HCT116 (cell line): ENCODE measurements around the gene APBB1IP. TPM values are rescaled to one million over a fixed set of nuclear protein-coding genes. Genes with fewer than 3 reads are reported as not detected.

Experiments
- ATAC-seq: fragments of 200-7000 bp; cut with Tn5 transposase; 2 replicates; pipeline ENCODE4 v1.9.1; 2020; ENCODE audit warnings: mild to moderate bottlenecking, moderate library complexity
- BruUV-seq: library from RNA; stranded (reverse); fragments of 400-500 nt; replicated peaks from 2 replicates; lab custom pipeline; 2021; lab: Mats Ljungman, UMichigan
- CTCF ChIA-PET: fragments of 300-600 bp; sonication (Branson Sonifier 250); formaldehyde crosslinking; loops from one replicate; lab custom pipeline; 2021; ENCODE audit warnings: antibody characterized with exemption; lab: Charles Lee
- POLR2A ChIA-PET: fragments of 300-600, 350-600 bp; sonication (Branson Sonifier 250); formaldehyde crosslinking; loops from one replicate; lab custom pipeline; 2021; ENCODE audit warnings: antibody characterized with exemption; lab: Charles Lee
- RAD21 ChIA-PET, 2 experiments: fragments of 300-600 bp; sonication (Branson Sonifier 250); formaldehyde crosslinking; loops; one replicate each; lab custom pipeline; 2023; ENCODE audit warnings: low total read pairs in 2 of 2; ENCODE audit not compliant: uncharacterized antibody in 2 of 2, unreplicated experiment in 2 of 2, low non-redundant PET in 1 of 2; lab: Charles Lee
- DNase-seq: peaks from one replicate; pipeline ENCODE4 v3.0.0-alpha.2; 2010; ENCODE audit warnings: low read depth, low spot score
- H2AFZ ChIP-seq: fragments of 200-600 bp; shearing (Covaris generic), sonication (generic); 2 replicates; pipeline ENCODE4 v1.6.1; 2017; ENCODE audit warnings: low read depth, mixed run types, mixed read lengths, antibody characterized with exemption, low read length; ENCODE audit not compliant: poor library complexity, severe bottlenecking
- H3K27ac ChIP-seq: 2 replicates; pipeline ENCODE4 v1.5.1; 2012; ENCODE audit warnings: low read depth, low read length
- H3K27me3 ChIP-seq: fragments of 200-600 bp; sonication (generic); 2 replicates; pipeline ENCODE4 v1.6.1; 2016; ENCODE audit warnings: mixed run types, low read length, mixed read lengths; ENCODE audit not compliant: insufficient read depth
- H3K36me3 ChIP-seq, 2 experiments: fragments of 200-500 bp in 1 of 2; fragments of 200-600 bp in 1 of 2; sonication (Bioruptor generic) in 1 of 2; sonication (generic) in 1 of 2; 2 replicates each; pipeline versions ENCODE4 v1.5.1 to v1.6.1; 2014 to 2016; ENCODE audit warnings: low read length in 2 of 2, inconsistent platforms in 1 of 2, mixed read lengths in 1 of 2, mixed run types in 1 of 2; ENCODE audit not compliant: insufficient read depth in 2 of 2, control insufficient read depth in 1 of 2
- H3K4me1 ChIP-seq, 2 experiments: fragments of 200-600 bp in 1 of 2; sonication (generic) in 1 of 2; 2 replicates each; pipeline versions ENCODE4 v1.5.1 to v1.6.1; 2012 to 2017; ENCODE audit warnings: low read length in 2 of 2, inconsistent platforms in 1 of 2, mild to moderate bottlenecking in 1 of 2, mixed read lengths in 1 of 2, mixed run types in 1 of 2, moderate library complexity in 1 of 2; ENCODE audit not compliant: insufficient read depth in 2 of 2, control insufficient read depth in 1 of 2
- H3K4me2 ChIP-seq: fragments of 200-600 bp; sonication (generic); 2 replicates; pipeline ENCODE4 v1.6.1; 2017; ENCODE audit warnings: mixed run types, low read length, mixed read lengths
- H3K4me3 ChIP-seq, 2 experiments: fragments of 200-600 bp in 1 of 2; sonication (generic) in 1 of 2; replicated peaks in 1 of 2; 2 replicates each; pipeline ENCODE4 v1.5.1; 2011 to 2016; ENCODE audit warnings: low read length in 2 of 2, control low read depth in 1 of 2, low read depth in 1 of 2, mild to moderate bottlenecking in 1 of 2, mixed read lengths in 1 of 2, mixed run types in 1 of 2
- H3K79me2 ChIP-seq: fragments of 200-600 bp; sonication (generic); 2 replicates; pipeline ENCODE4 v1.6.1; 2017; ENCODE audit warnings: mild to moderate bottlenecking, mixed run types, low read length, moderate library complexity, mixed read lengths; ENCODE audit not compliant: insufficient read depth
- H3K9ac ChIP-seq: fragments of 200-600 bp; sonication (generic); 2 replicates; pipeline ENCODE4 v1.6.1; 2016; ENCODE audit warnings: low read length, mixed read lengths
- H3K9me2 ChIP-seq: fragments of 200-600 bp; sonication (generic), shearing (Covaris generic); 2 replicates; pipeline ENCODE4 v1.6.1; 2017; ENCODE audit warnings: mixed run types, mild to moderate bottlenecking, moderate library complexity; ENCODE audit not compliant: insufficient read depth
- H3K9me3 ChIP-seq, 2 experiments: fragments of 200-500 bp in 1 of 2; fragments of 200-600 bp in 1 of 2; sonication (Bioruptor generic) in 1 of 2; sonication (generic) in 1 of 2; 2 replicates each; pipeline ENCODE4 v1.6.1; 2014 to 2017; ENCODE audit warnings: low read length in 2 of 2, mixed read lengths in 2 of 2, inconsistent platforms in 1 of 2, low read depth in 1 of 2, mild to moderate bottlenecking in 1 of 2, mixed run types in 1 of 2, moderate library complexity in 1 of 2; ENCODE audit not compliant: control insufficient read depth in 1 of 2, insufficient read depth in 1 of 2
- H4K20me1 ChIP-seq: fragments of 200-600 bp; sonication (generic), shearing (Covaris generic); 2 replicates; pipeline ENCODE4 v1.6.1; 2017; ENCODE audit warnings: mixed run types, mild to moderate bottlenecking, moderate library complexity; ENCODE audit not compliant: insufficient read depth
- ELF1 ChIP-seq: IDR thresholded peaks from 2 replicates; pipeline ENCODE4 v1.6.1; 2012; ENCODE audit warnings: low read depth, borderline replicate concordance
- EZH2 ChIP-seq: fragments of 200-600 bp; sonication (generic); IDR thresholded peaks from 2 replicates; pipeline ENCODE4 v1.6.1; 2017; ENCODE audit warnings: antibody characterized with exemption, mixed run types
- EZH2phosphoT487 ChIP-seq: fragments of 200-600 bp; IDR thresholded peaks from 2 replicates; pipeline ENCODE4 v1.6.1; 2018; ENCODE audit warnings: antibody characterized with exemption, borderline replicate concordance
- JUND ChIP-seq: IDR thresholded peaks from 2 replicates; pipeline ENCODE4 v1.6.1; 2012
- POLR2A ChIP-seq: IDR thresholded peaks from 2 replicates; pipeline ENCODE4 v1.7.0; 2011; ENCODE audit warnings: borderline replicate concordance; ENCODE audit not compliant: insufficient read depth, insufficient read length; ENCODE audit errors: extremely low read depth
- SIN3A ChIP-seq: IDR thresholded peaks from 2 replicates; pipeline ENCODE4 v1.6.1; 2012; ENCODE audit warnings: low read depth
- SRF ChIP-seq: IDR thresholded peaks from 2 replicates; pipeline ENCODE4 v1.6.1; 2012; ENCODE audit warnings: low read depth
- TCF7L2 ChIP-seq: IDR thresholded peaks from 2 replicates; pipeline ENCODE4 v1.7.0; 2011; ENCODE audit warnings: borderline replicate concordance, inconsistent platforms; ENCODE audit not compliant: insufficient read depth, insufficient read length; ENCODE audit errors: extremely low read depth
- YY1 ChIP-seq: IDR thresholded peaks from 2 replicates; pipeline ENCODE4 v1.6.1; 2011; ENCODE audit warnings: low read length, low read depth, moderate library complexity, mild to moderate bottlenecking; ENCODE audit not compliant: insufficient replicate concordance; ENCODE audit errors: extremely low read depth
- ZFX ChIP-seq: fragments of 450-650 bp; IDR thresholded peaks from 2 replicates; pipeline ENCODE4 v1.6.1; 2017
- ZNF274 ChIP-seq: fragments of 200-500 bp; sonication (Bioruptor generic); IDR thresholded peaks from 2 replicates; pipeline ENCODE4 v1.6.1; 2014; ENCODE audit warnings: mild to moderate bottlenecking, low read depth, low read length, inconsistent platforms
- intact Hi-C: fragments of 100-400 bp; cut with micrococcal nuclease; formaldehyde crosslinking; loops from 2 replicates; pipeline ENCODE4 v1.10.0; 2022
- total RNA-seq: library from RNA; stranded (reverse); gene quantifications from one replicate; pipeline ENCODE4 v1.2.1, GENCODE V29; 2021; ENCODE audit not compliant: unreplicated experiment
- TF ChIP-seq, protein P1 (sequence below): IDR thresholded peaks from 2 replicates; pipeline ENCODE4 v1.6.1; 2012
- TF ChIP-seq, protein P2 (sequence below), 3 experiments: fragments of 200-600 bp in 1 of 3; sonication (generic) in 1 of 3; IDR thresholded peaks in 2 of 3; conservative IDR thresholded peaks in 1 of 3; 2 replicates each; pipeline ENCODE4 v1.5.1; 2012 to 2017; ENCODE audit warnings: low read depth in 2 of 3, low read length in 2 of 3, antibody characterized with exemption in 1 of 3, borderline replicate concordance in 1 of 3, control low read depth in 1 of 3, mild to moderate bottlenecking in 1 of 3, mixed read lengths in 1 of 3, mixed run types in 1 of 3, moderate library complexity in 1 of 3; ENCODE audit not compliant: insufficient read depth in 1 of 3

The APBB1IP gene
- total RNA-seq, 1 experiment from 2014 or later, result 0.27 TPM

DNA sequence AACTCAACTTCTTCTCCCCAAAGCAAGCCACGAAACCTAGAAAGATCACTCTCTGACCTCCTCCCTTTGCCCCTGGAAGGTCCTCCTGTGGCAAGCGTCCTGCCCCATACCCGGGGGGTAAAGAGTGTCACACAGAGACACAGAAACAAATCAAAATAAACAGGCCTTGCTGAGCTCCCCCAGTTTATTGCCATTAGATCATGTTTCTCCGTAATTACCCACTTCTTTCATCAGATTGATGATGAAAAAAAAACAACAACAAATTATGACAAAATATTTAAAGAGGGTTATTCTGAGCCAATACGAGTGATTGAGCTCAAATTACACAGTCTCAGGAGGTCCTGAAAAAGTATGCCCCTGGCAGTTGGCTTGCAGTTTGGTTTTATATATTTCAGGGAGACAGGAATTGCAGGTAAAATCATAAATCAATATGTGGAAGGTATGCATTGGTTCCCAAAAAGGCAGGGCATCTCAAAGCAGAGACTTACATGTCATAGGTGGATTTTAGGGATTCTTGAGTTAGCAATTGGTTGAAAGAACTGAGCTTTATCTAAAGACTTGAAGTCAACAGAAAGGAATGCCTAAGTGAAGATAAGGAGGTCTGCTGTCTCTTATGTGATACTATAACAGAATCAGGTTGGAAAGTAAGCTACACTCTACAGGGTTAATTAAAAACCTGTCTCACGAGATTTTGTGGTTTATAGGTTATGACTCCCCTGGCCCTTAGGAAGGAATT lies 86.2 kb downstream of the APBB1IP start:
- TF ChIP-seq YY1 (no peak), SRF (no peak), POLR2A (no peak), TCF7L2 (no peak), EZH2phosphoT487 (no peak), JUND (no peak), ELF1 (no peak), EZH2 (no peak), ZNF274 (no peak), SIN3A (no peak), ZFX (no peak)
- TF ChIP-seq, protein P1, sequence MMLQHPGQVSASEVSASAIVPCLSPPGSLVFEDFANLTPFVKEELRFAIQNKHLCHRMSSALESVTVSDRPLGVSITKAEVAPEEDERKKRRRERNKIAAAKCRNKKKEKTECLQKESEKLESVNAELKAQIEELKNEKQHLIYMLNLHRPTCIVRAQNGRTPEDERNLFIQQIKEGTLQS, result no peak
- TF ChIP-seq, protein P2, sequence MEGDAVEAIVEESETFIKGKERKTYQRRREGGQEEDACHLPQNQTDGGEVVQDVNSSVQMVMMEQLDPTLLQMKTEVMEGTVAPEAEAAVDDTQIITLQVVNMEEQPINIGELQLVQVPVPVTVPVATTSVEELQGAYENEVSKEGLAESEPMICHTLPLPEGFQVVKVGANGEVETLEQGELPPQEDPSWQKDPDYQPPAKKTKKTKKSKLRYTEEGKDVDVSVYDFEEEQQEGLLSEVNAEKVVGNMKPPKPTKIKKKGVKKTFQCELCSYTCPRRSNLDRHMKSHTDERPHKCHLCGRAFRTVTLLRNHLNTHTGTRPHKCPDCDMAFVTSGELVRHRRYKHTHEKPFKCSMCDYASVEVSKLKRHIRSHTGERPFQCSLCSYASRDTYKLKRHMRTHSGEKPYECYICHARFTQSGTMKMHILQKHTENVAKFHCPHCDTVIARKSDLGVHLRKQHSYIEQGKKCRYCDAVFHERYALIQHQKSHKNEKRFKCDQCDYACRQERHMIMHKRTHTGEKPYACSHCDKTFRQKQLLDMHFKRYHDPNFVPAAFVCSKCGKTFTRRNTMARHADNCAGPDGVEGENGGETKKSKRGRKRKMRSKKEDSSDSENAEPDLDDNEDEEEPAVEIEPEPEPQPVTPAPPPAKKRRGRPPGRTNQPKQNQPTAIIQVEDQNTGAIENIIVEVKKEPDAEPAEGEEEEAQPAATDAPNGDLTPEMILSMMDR (IDR thresholded peaks at IDR 0.05 in 2 of 3, conservative IDR thresholded peaks at IDR 0.05 in 1 of 3; ENCODE audit: borderline replicate concordance in 1 of 3, insufficient read depth in 1 of 3, low read depth in 2 of 3, low read length in 2 of 3), result no peak

More for the DNA sequence above, 86.2 kb downstream of the APBB1IP start:
- H3K4me1 ChIP-seq, result no peaks in the 10 kb centered on the region
- BruUV-seq, result no TSS peak
- H3K4me3 ChIP-seq, result no peak overlapping the region
- no peak overlapping the region for H2AFZ ChIP-seq
- no peak overlapping the region for H3K9ac ChIP-seq
- H3K9me2 ChIP-seq, result no peaks in the 10 kb centered on the region
- DNase-seq (no peak), ATAC-seq (no peak)
- ChIA-PET RAD21 (no interaction called here), POLR2A (no interaction called here), CTCF (interaction anchor here (2.0 kb wide), 1 partner anchor 10 kb away, joined by 13 read pairs; no protein-coding TSS in a partner anchor)
- H3K79me2 ChIP-seq, result no peaks in the 10 kb centered on the region
- no peaks in the 10 kb centered on the region for H4K20me1 ChIP-seq
- H3K36me3 ChIP-seq, result no peaks in the 10 kb centered on the region
- no peaks in the 10 kb centered on the region for H3K27me3 ChIP-seq
- H3K27ac ChIP-seq, result no peak overlapping the region
- intact Hi-C loops, result no loop called here
- no peaks in the 10 kb centered on the region for H3K9me3 ChIP-seq
- no peak overlapping the region for H3K4me2 ChIP-seq
